GM08714 (cell line): ENCODE measurements around the gene PXYLP1.
"Not testable (repeated sequence)": the region's sequence is repeated elsewhere in the genome, so short reads cannot be mapped to it uniquely, and the experiment has no call there.

Experiments
- H3K4me3 ChIP-seq: fragments of 200-500 bp; sonication (Bioruptor generic); 2 replicates; pipeline ENCODE4 v1.5.1; 2014; ENCODE audit warnings: mild to moderate bottlenecking, low read length, inconsistent platforms
- ZNF274 ChIP-seq: IDR thresholded peaks from 2 replicates; pipeline ENCODE4 v1.6.1; 2012; ENCODE audit warnings: mild to moderate bottlenecking, low read depth, low read length

The PXYLP1 gene, protein sequence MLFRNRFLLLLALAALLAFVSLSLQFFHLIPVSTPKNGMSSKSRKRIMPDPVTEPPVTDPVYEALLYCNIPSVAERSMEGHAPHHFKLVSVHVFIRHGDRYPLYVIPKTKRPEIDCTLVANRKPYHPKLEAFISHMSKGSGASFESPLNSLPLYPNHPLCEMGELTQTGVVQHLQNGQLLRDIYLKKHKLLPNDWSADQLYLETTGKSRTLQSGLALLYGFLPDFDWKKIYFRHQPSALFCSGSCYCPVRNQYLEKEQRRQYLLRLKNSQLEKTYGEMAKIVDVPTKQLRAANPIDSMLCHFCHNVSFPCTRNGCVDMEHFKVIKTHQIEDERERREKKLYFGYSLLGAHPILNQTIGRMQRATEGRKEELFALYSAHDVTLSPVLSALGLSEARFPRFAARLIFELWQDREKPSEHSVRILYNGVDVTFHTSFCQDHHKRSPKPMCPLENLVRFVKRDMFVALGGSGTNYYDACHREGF

DNA sequence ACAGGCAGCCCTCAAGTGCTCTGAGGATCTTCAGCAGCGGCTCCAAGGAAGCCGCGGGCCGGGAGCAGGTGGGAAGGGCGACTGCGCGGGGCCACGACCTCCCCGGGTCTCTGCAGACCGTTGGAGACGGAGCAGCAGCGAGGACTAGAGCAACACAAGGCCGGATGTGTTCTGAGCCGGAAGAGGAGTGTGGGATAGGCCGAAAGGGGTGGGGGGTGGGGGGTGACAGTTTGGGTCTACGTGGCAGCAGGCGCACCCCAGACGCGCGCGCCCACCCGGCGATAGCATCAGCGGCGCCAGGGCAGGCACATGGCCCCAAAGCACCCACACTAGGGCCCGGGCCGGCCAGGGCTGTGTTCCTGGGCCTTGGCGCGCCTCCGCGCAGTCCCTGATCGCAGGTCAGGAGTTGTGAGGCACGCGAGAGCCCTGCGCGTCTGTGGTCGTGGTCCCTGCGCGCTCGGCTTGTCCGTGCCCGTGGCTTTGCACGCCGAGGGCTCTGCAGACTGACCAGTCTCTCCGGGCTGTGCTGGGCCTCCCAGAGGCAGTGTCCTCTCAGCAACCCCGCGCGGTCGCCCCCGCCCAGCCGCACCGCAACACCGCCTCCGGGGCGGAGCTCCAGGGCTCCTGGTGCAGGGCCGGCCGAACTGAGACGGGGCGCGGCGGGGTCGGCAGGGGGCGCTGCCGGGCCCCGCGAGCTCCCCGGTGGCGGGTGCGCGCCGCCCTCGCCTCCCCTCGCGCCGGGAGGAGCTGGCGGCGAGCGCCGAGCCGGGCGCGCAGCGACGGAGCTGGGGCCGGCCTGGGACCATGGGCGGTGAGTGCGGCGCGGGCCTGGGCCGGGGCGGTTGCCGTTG, at the start of gene PXYLP1:
PXYLP1 (plus strand) TSS at position 725 of the 851 bp plus-strand sequence. CDS start 28,351 bp downstream, outside the sequence.
- TF ChIP-seq ZNF274, result no peak
- H3K4me3 ChIP-seq, result peak within 1 kb of the TSS; percentile 60; the same call in 1 of the 2 replicates

DNA sequence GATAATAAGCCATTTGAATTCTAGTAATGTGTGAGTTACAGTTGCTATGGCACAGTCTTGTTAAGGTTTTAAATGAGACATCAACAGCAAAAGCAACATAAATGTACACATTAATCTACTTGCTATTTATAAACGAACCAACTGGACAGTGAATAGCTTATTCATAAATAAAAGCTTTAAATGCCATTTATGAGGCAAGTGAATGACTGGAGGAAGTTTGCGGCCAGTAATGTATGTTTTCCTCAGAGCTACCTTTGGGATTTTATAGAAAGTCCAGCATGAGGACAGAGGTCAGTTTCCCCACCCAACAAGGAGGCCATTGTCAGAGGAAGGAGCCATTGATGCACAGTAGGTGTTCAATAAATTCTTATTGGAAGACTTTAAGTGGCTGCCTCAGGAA, 48.0 kb upstream of the PXYLP1 start:
- no peak overlapping the region for H3K4me3 ChIP-seq
- TF ChIP-seq ZNF274, result no peak

DNA sequence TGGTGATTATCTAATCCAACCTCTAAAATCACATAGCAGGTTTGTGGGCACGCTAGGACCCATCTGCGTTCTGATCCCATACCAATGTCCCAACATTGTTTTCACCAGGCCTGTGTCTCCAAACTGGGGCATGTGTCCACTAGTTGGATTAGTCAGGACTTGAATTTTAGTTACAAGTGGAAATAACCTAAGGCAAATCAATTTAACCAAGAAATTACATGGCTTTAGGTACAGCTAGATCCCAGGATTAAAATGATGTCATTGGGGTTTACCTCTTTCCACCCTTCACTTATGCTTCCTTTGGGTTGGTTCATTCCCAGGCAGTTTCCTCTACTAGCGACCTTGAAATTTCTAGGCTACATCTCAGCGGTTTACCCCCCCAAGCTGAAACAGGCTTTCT, 47.2 kb upstream of the PXYLP1 start:
- no peak overlapping the region for H3K4me3 ChIP-seq
- no peak for TF ChIP-seq ZNF274

DNA sequence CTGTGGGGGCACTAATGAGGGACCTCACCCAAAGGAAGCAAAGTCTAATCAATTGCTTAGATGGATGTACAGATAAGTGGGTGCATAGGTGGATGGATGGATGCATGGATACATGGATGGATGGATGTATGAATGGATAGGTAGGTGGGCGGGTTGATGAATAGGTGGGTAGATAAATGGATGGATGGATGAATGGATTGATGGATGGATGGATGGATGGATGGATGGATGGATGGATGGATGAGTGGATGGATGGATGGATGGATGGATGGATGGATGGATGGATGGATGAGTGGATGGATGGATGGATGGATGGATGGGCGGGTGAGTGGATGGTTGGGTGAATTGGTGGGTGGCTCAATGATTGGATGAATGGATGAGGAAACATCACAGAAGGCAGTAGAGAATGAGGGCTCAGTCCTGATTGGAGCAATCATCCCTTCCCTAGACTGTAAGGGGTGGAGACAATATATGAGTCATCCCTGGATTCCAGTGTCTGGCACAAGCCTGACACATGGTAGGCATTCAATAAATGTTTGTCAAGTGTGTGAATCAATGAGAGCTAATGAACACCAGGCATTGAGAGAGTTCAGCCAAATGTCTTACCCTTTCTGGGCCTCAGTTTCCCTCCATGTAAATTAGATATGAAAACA, 40.4 kb upstream of the PXYLP1 start:
- TF ChIP-seq ZNF274, result no peak

DNA sequence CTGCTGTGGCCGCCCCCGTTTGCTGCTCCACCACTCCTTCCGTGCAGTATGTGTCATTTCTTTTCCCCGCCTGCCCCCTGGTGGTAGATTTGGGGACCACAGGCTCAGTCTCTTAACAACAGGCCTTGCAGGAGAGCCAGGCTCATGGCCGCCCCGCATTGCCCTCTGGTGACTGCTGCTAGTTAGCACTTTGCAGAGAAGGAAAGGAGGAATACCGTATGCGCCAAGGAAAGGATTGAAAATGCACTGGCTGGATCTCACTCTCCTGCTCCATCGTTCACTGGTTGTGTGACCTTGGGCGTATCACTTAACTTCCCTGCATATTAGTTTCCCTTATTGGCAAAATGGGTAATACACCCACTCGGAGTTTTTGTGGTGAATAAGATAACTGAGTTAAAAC, 39.3 kb upstream of the PXYLP1 start:
- H3K4me3 ChIP-seq, result no peak overlapping the region
- no peak for TF ChIP-seq ZNF274

More for the DNA sequence above, 40.4 kb upstream of the PXYLP1 start:
- no peak overlapping the region for H3K4me3 ChIP-seq

DNA sequence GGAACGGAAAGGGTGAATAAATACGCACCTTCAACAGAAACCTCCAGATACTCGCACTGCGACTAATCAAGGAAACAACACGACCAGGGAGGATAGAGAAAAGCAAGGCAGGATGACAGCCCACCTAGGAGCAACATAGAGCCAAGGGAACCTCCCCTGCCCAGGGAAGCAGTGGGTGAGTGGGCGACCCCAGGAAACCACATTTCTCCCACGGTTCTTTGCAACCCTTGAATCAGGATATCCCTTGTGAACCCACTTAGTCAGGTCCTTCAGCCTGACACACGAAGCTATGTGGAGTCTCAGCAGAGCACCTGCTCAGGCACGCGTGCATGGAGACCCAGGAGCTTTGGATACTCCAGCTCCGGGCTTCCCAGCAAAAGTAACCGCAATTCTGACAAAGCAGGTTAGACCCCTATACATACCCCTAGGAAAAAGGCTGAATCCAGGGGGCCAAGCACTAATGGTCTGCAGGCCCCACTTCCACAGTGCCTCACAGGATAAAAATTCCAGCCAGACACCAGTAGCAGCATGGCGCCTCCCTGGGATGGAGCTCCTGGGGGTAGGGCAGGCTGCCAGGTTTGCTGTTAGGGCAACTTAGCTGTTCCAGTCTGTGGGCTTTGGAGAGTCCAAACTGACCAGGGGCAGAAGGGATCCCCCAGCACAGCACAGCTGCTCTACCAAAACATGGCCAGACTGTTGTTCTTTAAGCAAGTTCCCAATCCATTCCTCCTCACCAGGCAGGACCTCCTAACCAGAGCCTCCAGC, 38.4 kb upstream of the PXYLP1 start:
- TF ChIP-seq ZNF274, result no peak
- H3K4me3 ChIP-seq, result no peak overlapping the region

DNA sequence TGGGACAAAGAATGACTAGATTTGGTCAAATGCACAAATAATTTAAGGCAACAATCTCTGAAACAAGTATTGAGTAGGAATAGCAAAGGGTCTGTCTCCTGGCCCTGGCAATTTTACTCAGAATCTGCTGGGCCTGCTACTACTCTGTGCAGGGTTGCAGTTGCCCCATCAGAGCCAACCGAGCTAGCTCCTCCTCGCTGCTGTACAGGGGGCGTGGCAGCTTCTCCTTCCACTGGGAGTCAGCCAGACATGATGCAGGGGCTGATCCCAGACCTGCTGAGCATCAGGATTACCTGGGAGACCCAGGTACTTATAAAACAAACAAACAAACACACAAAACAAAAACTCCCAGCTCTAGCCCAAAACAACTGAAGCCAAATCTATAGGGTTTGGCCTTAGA, 30.5 kb upstream of the PXYLP1 start:
- no peak overlapping the region for H3K4me3 ChIP-seq
- TF ChIP-seq ZNF274, result no peak

DNA sequence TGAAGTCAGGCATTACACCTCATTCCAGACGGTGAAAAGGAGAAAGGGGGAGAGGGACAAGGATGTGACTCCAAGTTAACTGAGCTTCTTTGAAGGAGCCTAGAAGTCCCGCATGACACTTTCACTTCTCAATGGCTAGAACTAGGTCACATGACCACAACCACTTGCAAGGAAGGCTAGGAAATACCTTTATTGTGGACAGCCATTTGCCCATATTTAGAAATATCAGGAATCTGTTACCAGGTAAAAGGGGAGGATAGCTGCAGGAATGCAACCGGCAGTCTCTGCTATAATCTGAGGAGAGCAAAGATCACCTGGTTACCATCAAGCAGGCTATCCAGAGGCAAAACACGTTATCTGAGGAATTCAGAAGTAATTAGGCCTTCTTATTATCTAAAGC, 28.9 kb upstream of the PXYLP1 start:
- H3K4me3 ChIP-seq, result no peak overlapping the region
- TF ChIP-seq ZNF274, result no peak

DNA sequence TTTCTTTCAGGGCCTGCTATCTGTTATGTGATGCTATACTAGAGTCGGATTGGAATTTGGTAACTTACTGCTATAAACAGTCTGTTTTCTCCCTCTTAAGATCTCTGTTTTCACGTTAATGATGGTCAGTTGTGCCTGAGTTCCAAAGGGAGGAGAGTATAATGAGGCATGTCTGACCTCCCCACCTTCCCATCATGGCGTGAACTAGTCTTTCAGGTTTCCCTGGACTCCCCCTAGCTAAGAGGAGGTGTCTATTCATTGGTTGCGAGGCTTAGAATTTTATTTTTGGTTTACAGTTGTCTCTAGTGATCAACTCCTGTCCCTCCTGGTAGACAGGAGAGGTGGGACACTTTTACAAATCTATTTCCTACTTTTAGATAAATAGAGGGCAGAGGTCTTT, 27.8 kb upstream of the PXYLP1 start:
- H3K4me3 ChIP-seq, result no peak overlapping the region
- no peak for TF ChIP-seq ZNF274

DNA sequence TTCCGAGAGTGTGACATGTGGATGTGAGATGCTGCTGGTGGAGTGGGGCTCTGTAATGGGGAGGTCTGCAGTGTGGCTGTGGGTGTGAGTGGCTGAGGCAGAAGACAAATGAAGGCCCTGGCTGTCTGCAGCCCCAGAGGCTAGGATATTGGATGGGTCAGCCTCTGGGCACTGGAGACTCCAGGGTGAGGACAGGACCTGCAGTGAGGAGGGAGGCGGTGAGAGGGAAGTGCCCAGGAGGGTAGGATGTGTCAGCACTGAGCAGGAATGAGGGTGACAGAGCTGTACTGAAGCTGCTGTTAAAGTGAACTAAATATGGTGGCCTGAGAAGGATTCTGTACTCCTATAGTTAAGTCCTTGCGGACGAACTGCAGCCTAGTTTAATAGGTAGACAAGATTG, 27.3 kb upstream of the PXYLP1 start:
- H3K4me3 ChIP-seq, result no peak overlapping the region
- TF ChIP-seq ZNF274, result no peak

DNA sequence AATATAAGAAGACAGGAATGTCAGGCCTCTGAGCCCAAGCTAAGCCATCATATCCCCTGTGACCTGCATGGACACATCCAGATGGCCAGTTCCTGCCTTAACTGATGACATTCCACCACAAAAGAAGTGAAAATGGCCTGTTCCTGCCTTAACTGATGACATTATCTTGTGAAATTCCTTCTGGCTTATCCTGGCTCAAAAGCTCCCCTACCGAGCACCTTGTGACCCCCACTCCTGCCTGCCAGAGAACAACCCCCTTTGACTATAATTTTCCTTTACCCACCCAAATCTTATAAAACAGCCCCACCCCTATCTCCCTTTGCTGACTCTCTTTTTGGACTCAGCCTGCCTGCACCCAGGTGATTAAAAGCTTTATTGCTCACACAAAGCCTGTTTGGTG, 20.3 kb upstream of the PXYLP1 start:
- not testable (repeated sequence) for H3K4me3 ChIP-seq

DNA sequence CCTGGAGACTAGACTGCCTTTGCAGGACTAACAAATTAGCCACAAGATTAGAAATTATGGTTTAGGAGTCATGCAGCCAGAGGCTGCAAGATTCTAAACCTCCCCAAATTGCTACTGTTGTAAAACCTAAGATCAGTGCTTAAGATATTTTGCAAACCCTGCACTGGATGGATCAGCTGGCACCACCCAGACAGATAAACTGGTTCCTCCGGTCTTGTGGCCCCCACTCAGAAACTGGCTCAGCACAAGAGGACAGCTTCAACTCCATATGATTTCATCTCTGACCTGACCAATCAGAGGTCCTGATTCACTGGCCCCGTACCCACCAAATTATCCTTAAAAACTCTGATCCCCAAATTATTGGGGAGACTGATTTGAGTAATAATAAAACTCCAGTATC, 19.5 kb upstream of the PXYLP1 start:
- TF ChIP-seq ZNF274, result no peak
- no peak overlapping the region for H3K4me3 ChIP-seq

DNA sequence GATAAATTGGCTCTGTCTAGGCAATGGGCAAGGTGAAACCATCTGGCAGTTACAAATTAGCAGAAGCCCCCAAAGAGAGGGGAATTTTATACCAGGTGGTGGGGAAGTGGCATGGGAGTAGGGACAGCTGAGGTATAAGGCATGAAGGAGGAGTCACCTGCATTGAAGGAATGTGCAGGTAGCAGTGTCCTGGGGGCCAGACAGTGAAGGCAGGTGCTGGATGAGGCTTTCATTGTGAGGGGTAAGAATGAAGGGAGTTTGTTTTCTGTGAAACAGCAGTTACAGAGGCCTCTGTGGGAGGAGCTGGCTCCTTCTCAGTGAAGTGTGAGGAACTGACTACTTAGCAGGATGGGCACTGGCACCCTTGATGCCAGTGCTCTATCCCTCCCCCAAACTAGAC, 19.1 kb upstream of the PXYLP1 start:
- H3K4me3 ChIP-seq, result no peak overlapping the region
- TF ChIP-seq ZNF274, result no peak

DNA sequence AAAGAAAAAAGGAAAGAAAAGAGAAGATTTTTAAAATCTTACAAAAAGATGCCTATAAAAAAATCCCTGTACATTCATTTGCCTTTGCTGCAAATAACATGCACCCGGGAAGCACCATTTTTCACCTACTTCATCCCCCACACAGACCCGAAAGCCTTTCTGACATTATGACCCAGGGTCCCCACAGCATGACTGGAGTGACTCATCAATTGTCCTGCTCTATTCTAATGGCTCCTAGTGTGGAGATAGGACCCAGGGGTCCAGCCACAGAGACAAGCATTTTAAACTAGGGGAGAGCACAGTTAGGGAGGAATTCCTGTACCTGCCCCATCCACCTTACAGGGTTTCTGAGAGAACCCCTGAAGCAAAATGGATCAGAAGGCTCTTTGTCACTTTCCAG, 14.7 kb upstream of the PXYLP1 start:
- TF ChIP-seq ZNF274, result no peak
- no peak overlapping the region for H3K4me3 ChIP-seq
